Upper lobe of right lung (tissue), 1 donor: Measurements from ENCODE around the gene RAD54L2. TPM values are rescaled to one million over a fixed set of nuclear protein-coding genes. Genes with fewer than 3 reads are reported as not detected.
"Not testable (repeated sequence)": the region's sequence is repeated elsewhere in the genome, so short reads cannot be mapped to it uniquely, and the experiment has no call there.

Source experiments
- ATAC-seq: fragments of 200-7000 bp; cut with Tn5 transposase; one replicate; pipeline ENCODE4 v1.9.1; 2020; ENCODE audit warnings: mild to moderate bottlenecking, moderate library complexity
- DNase-seq: peaks from one replicate; pipeline ENCODE4 v3.0.0-alpha.2; 2020
- H3K27ac ChIP-seq: fragments of 200-600 bp; one replicate; pipeline ENCODE4 v1.8.0; 2022
- H3K27me3 ChIP-seq: fragments of 200-600 bp; one replicate; pipeline ENCODE4 v1.8.0; 2022; ENCODE audit warnings: mild to moderate bottlenecking
- H3K36me3 ChIP-seq: fragments of 200-600 bp; one replicate; pipeline ENCODE4 v1.8.0; 2022
- H3K4me1 ChIP-seq: fragments of 200-600 bp; one replicate; pipeline ENCODE4 v1.8.0; 2022
- H3K4me3 ChIP-seq: fragments of 200-600 bp; one replicate; pipeline ENCODE4 v1.8.0; 2022; ENCODE audit warnings: mild to moderate bottlenecking
- H3K9me3 ChIP-seq: fragments of 200-600 bp; one replicate; pipeline ENCODE4 v1.8.0; 2022
- intact Hi-C: fragments of 100-400 bp; cut with DNase I; formaldehyde crosslinking; loops from one replicate; pipeline ENCODE4 v1.11.0; 2022
- total RNA-seq: library from RNA; stranded (reverse); fragmentation: NEBNext Ultra II Directional; extraction: Animal tissue kit (Norgen Biotek cat#: 25700); gene quantifications from one replicate; pipeline ENCODE4 v1.2.1, GENCODE V29; 2021
- TF ChIP-seq, protein P1 (sequence below): fragments of 200-600 bp; IDR thresholded peaks from one replicate; pipeline ENCODE4 v1.8.0; 2022; ENCODE audit warnings: antibody characterized with exemption
- donor health status: DM: no; HTN: yes; CAD: no; lungs with severe emphysema.

RAD54L2 gene
- total RNA-seq, 1 donor from 2014 or later = 27.9 TPM

DNA sequence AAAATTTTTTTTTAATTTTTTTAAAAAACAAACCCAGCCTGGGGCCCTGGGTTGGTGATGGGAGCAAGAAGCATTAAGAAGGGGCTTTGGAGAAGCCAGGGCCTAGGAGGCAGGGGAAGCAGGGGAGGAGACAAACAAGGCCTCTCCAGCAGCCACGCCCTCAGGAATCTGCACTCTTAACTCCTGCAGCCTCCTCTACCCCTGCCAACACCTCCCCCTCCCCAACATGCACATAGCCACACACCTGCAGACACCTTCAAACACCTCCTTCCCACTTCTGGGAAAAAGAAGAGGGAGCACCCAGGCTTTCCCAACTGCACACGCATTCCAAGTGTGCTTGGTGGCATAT lies 36.0 kb upstream of the RAD54L2 start:
- intact Hi-C loops = loop anchor here (5.0 to 10.0 kb wide), 2 partner anchors 180 to 302 kb away; no protein-coding TSS in a partner anchor
- Histone ChIP-seq H3K4me1 (peaks cover 8% of the 10 kb centered on the region), H3K4me3 (no peak overlapping the region), H3K27ac (no peak overlapping the region), H3K27me3 (no peaks in the 10 kb centered on the region), H3K36me3 (no peaks in the 10 kb centered on the region), H3K9me3 (no peaks in the 10 kb centered on the region)
- ATAC-seq (no peak), DNase-seq (no peak)
- TF ChIP-seq, protein P1, sequence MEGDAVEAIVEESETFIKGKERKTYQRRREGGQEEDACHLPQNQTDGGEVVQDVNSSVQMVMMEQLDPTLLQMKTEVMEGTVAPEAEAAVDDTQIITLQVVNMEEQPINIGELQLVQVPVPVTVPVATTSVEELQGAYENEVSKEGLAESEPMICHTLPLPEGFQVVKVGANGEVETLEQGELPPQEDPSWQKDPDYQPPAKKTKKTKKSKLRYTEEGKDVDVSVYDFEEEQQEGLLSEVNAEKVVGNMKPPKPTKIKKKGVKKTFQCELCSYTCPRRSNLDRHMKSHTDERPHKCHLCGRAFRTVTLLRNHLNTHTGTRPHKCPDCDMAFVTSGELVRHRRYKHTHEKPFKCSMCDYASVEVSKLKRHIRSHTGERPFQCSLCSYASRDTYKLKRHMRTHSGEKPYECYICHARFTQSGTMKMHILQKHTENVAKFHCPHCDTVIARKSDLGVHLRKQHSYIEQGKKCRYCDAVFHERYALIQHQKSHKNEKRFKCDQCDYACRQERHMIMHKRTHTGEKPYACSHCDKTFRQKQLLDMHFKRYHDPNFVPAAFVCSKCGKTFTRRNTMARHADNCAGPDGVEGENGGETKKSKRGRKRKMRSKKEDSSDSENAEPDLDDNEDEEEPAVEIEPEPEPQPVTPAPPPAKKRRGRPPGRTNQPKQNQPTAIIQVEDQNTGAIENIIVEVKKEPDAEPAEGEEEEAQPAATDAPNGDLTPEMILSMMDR = no peak

DNA sequence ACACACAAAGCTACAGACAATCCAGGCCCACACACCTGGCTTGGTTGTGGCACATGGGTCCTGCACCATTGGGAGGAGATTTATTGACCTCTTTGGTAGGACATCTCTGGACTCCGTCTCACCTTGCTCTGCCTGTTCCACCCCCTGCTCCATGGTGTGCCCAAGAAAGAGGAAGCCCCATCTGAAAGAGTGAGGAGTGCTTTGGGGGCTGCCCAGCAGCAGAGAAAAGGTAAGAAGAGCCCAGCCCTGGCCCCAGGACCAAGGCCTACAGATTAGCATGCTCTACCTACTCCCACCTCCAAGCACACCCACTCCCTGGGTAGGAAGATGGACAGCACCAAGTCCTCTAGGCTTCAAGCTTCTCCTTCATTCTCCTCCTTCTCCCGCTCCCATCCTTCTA lies 35.5 kb upstream of the RAD54L2 start:
- no peak overlapping the region for H3K27ac ChIP-seq
- peaks cover 8% of the 10 kb centered on the region for H3K4me1 ChIP-seq
- TF ChIP-seq, protein P1 = no peak
- ATAC-seq (no peak), DNase-seq (no peak)
- H3K9me3 ChIP-seq = no peaks in the 10 kb centered on the region
- intact Hi-C loops = loop anchor here (5.0 to 10.0 kb wide), 2 partner anchors 179 to 302 kb away; no protein-coding TSS in a partner anchor
- H3K27me3 ChIP-seq = no peaks in the 10 kb centered on the region
- no peak overlapping the region for H3K4me3 ChIP-seq
- no peaks in the 10 kb centered on the region for H3K36me3 ChIP-seq

DNA sequence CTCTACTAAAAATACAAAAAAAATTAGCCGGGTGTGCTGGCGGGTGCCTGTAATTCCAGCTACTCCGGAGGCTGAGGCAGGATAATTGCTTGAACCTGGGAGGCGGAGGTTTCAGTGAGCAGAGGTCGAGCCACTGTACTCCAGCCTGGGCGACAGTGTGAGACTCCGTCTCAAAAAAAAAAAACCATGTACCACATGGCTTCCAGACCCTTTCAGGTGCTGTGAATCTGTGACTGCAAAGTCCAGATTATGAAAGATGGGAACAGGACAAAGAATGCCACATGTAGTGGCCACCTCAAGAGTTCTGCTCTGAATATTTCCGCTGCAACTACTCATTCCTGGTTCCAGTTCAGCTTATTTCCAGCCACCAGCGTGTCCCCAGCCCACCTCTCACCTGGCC lies 30.3 kb upstream of the RAD54L2 start:
- ATAC-seq (no peak), DNase-seq (no peak)
- Histone ChIP-seq H3K27ac (no peak overlapping the region), H3K9me3 (no peaks in the 10 kb centered on the region), H3K36me3 (no peaks in the 10 kb centered on the region), H3K4me1 (no peaks in the 10 kb centered on the region), H3K27me3 (no peaks in the 10 kb centered on the region), H3K4me3 (no peak overlapping the region)
- TF ChIP-seq, protein P1 = no peak
- intact Hi-C loops = loop anchor here (10.0 kb wide), 1 partner anchor 297 kb away; no protein-coding TSS in a partner anchor

DNA sequence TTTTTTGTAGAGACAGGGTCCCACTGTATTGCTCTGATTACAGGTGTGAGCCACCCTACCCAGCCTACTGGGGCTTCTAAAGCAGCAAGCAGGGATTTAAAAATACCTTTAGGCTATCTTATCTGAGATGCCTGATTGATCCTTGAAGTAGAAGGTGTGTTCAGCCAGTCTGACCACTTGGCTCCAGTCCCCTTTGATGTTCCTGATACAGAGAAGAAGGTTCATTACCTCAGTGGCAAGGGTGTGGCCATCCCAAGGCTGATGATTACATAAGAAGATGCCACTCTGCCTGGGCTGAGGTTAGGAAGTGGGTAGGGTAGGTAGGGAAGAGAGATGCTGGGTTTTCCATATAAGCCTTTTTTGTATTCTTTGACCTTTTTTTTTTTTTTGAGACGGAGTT lies 27.5 kb upstream of the RAD54L2 start:
- TF ChIP-seq, protein P1 = no peak
- H3K9me3 ChIP-seq = no peaks in the 10 kb centered on the region
- ATAC-seq = no peak
- no peaks in the 10 kb centered on the region for H3K4me1 ChIP-seq
- H3K36me3 ChIP-seq = no peaks in the 10 kb centered on the region
- intact Hi-C loops = no loop called here
- no peak overlapping the region for H3K27ac ChIP-seq
- H3K27me3 ChIP-seq = no peaks in the 10 kb centered on the region
- H3K4me3 ChIP-seq = no peak overlapping the region
- DNase-seq = no peak

DNA sequence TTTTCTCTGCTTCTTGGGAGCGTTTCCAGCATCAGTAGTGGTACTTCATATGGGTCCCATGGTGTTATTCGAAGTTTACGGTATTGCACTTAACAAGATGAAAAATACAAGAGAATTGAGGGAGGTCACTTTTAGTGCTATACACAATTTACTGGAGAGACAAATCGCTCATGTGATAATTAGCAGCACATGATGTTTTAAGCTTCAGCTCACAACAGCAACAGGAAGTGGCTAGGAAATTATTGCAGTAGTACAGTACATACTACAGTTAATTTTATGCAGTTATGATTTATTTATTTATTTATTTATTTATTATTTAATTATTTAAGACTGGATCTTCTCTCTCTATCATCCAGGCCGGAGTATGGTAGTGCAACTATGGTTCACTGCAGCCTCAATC lies 24.3 kb upstream of the RAD54L2 start:
- Histone ChIP-seq H3K9me3 (no peaks in the 10 kb centered on the region), H3K27ac (no peak overlapping the region), H3K4me1 (no peaks in the 10 kb centered on the region), H3K36me3 (no peaks in the 10 kb centered on the region), H3K27me3 (no peaks in the 10 kb centered on the region), H3K4me3 (no peak overlapping the region)
- no peak for DNase-seq
- TF ChIP-seq, protein P1 = no peak
- ATAC-seq = no peak
- intact Hi-C loops = no loop called here

DNA sequence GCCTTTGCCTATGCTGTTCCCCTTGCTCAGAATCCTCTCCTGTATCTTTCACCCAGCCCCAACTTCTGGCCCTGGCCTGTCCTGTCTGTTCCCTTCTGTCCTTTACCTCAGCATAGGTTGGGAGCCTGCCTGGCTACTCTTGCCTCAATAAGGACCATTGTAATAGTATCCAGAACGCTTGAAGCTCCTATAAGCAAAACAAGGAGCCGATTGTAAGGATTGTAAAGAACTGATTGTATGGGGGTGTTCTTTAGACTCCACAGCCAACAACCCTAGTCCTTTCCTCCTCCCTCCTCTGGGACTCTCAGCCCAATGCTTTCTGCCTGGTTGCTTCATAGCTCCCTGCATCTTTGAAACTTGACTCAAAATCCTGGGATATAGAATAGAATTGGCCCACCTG lies 18.7 kb upstream of the RAD54L2 start:
- no peak for DNase-seq
- no peaks in the 10 kb centered on the region for H3K9me3 ChIP-seq
- intact Hi-C loops = no loop called here
- no peak for ATAC-seq
- H3K36me3 ChIP-seq = no peaks in the 10 kb centered on the region
- no peaks in the 10 kb centered on the region for H3K4me1 ChIP-seq
- H3K4me3 ChIP-seq = no peak overlapping the region
- H3K27ac ChIP-seq = no peak overlapping the region
- H3K27me3 ChIP-seq = no peaks in the 10 kb centered on the region
- TF ChIP-seq, protein P1 = no peak

DNA sequence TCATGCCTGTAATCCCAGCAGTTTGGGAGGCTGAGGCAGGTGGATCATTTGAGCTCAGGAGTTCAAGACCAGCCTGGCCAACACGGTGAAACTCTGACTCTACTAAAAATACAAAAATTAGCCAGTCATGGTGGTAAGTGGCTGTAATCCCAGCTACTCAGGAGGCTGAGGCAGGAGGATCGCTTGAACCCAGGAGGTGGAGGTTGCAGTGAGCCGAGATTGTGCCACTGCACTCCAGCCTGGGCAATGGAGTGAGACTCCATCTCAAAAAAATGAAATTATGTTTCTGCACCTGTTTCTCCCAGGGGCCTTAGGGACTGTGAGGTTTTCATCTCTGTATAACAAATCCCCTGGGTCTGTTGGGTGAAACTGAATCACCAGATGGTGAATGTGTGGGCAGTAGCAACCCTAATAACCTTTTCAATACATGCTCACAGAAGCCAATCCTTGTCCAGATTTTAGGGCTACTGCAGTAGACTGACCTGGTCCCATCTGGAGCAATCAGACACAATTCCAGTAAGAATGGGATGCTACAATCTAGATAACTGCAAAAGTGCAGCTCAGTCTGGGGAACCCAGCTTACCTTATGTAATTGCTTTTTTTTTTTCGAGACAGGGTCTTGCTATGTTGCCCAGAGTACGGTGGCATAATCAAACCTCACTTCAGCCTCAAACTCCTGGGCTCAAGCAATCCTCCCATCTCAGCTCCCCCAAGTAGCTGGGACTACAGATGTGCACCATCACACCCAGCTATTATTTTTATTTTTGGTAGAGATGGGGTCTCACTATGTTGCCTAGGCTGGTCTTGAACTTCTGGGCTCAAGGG lies 17.4 kb upstream of the RAD54L2 start:
- intact Hi-C loops, DNase-seq, H3K4me3 ChIP-seq, H3K9me3 ChIP-seq, H3K36me3 ChIP-seq, H3K27me3 ChIP-seq, H3K4me1 ChIP-seq, ATAC-seq, H3K27ac ChIP-seq: not testable (repeated sequence)
